ENCODE data around the gene BCOR. TPM values are rescaled to one million over a fixed set of nuclear protein-coding genes. Genes with fewer than 3 reads are reported as not detected.
A peak's percentile ranks its signal among the peaks of the same experiment; 100 is the strongest.

Gene BCOR
- total and polyA plus RNA-seq, 2 of the 13 experiments (the other 11 are each of a cell fraction or from before 2014, with no cell fraction given), result 14.3 to 15.2 TPM

- TF ChIP-seq ZNF530 (CRISPR knock-in tag; IDR thresholded peaks at IDR 0.05; ENCODE audit: low read depth), result no peak
- no peak for TF ChIP-seq ZXDC (CRISPR knock-in tag; IDR thresholded peaks at IDR 0.05)
- TF ChIP-seq KLF13 (CRISPR knock-in tag; IDR thresholded peaks at IDR 0.05), result no peak
- TF ChIP-seq SRSF9 (IDR thresholded peaks at IDR 0.05; ENCODE audit: borderline replicate concordance, insufficient read depth, low read depth, low read length, poor library complexity, severe bottlenecking), result no peak
- no peak for TF ChIP-seq MAF1 (CRISPR knock-in tag; IDR thresholded peaks at IDR 0.05; ENCODE audit: borderline replicate concordance)
- TF ChIP-seq ZSCAN9 (CRISPR knock-in tag; IDR thresholded peaks at IDR 0.05; ENCODE audit: borderline replicate concordance), result no peak
- TF ChIP-seq SP1 (IDR thresholded peaks at IDR 0.05), result no peak
- no peak for TF ChIP-seq SP1 (CRISPR knock-in tag; IDR thresholded peaks at IDR 0.05)
- TF ChIP-seq, protein P1, sequence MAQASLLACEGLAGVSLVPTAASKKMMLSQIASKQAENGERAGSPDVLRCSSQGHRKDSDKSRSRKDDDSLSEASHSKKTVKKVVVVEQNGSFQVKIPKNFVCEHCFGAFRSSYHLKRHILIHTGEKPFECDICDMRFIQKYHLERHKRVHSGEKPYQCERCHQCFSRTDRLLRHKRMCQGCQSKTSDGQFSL (CRISPR knock-in tag; IDR thresholded peaks at IDR 0.05), result no peak
- no peak for TF ChIP-seq MAFG (CRISPR knock-in tag; IDR thresholded peaks at IDR 0.05)
- TF ChIP-seq ZNF264 (CRISPR knock-in tag; IDR thresholded peaks at IDR 0.05), result no peak
- TF ChIP-seq DZIP1 (CRISPR knock-in tag; IDR thresholded peaks at IDR 0.05), result no peak
- TF ChIP-seq XBP1 (CRISPR knock-in tag; IDR thresholded peaks at IDR 0.05), result no peak
- TF ChIP-seq, protein P2, sequence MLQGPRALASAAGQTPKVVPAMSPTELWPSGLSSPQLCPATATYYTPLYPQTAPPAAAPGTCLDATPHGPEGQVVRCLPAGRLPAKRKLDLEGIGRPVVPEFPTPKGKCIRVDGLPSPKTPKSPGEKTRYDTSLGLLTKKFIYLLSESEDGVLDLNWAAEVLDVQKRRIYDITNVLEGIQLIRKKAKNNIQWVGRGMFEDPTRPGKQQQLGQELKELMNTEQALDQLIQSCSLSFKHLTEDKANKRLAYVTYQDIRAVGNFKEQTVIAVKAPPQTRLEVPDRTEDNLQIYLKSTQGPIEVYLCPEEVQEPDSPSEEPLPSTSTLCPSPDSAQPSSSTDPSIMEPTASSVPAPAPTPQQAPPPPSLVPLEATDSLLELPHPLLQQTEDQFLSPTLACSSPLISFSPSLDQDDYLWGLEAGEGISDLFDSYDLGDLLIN (CRISPR knock-in tag; IDR thresholded peaks at IDR 0.05; ENCODE audit: borderline replicate concordance), result no peak
- TF ChIP-seq DPF2 (CRISPR knock-in tag; IDR thresholded peaks at IDR 0.05; ENCODE audit: borderline replicate concordance, low read depth), result peak; percentile 50; the same call in 1 of the 2 replicates
- TF ChIP-seq SMAD1 (CRISPR knock-in tag; IDR thresholded peaks at IDR 0.05; ENCODE audit: borderline replicate concordance, low read depth), result no peak
- no peak for TF ChIP-seq ZNF296 (CRISPR knock-in tag; conservative IDR thresholded peaks at IDR 0.05)
- TF ChIP-seq, protein P3, sequence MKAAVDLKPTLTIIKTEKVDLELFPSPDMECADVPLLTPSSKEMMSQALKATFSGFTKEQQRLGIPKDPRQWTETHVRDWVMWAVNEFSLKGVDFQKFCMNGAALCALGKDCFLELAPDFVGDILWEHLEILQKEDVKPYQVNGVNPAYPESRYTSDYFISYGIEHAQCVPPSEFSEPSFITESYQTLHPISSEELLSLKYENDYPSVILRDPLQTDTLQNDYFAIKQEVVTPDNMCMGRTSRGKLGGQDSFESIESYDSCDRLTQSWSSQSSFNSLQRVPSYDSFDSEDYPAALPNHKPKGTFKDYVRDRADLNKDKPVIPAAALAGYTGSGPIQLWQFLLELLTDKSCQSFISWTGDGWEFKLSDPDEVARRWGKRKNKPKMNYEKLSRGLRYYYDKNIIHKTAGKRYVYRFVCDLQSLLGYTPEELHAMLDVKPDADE (CRISPR knock-in tag; IDR thresholded peaks at IDR 0.05), result no peak
- TF ChIP-seq NCOA2 (CRISPR knock-in tag; IDR thresholded peaks at IDR 0.05), result peak; percentile 58
- no peak for TF ChIP-seq TSC22D2 (CRISPR knock-in tag; IDR thresholded peaks at IDR 0.05; ENCODE audit: borderline replicate concordance)
Measured at GRCh38 chrX:40003428-40004245, 94.1 kb downstream of the BCOR start (continued).
